HG02981 (cell line): ENCODE measurements around the gene C2orf66.

Experiments used
- ATAC-seq: cut with Tn5 transposase; IDR thresholded peaks from one replicate; pipeline ENCODE4 v1.9.1; 2021; ENCODE audit warnings: mild to moderate bottlenecking, moderate library complexity; ENCODE audit not compliant: unreplicated experiment

The C2orf66 gene

GRCh38 chr2:196809260-196809659 is at the start of gene C2orf66:
C2orf66 (minus strand) TSS chr2:196809355; CDS start chr2:196809336, 19 bp downstream.
- no peak for ATAC-seq

DNA sequence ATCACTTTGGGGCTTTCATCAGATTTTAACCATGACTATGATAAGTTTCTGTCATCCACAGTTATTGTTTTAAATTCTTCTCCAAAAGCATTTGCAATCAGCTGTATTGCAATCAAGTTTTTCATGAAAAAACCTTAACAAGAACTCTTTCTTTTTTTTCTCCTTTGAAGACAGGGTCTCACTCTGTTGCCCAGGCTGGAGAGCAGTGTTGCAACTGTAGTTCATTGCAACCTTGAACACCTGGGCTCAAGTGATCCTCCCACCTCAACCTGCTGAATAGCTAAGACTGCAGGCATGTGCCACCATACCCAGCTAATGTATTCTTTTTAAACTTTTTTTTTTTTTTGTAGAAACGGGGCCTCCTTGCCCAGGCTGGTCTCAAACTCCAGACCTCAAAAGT is 45.5 kb upstream of the C2orf66 start:
- no peak for ATAC-seq

- no peak for ATAC-seq
Observed at GRCh38 chr2:196853301-196854087, 44.3 kb upstream of the C2orf66 start.

- ATAC-seq = no peak
Observed at GRCh38 chr2:196851088-196851487, 41.9 kb upstream of the C2orf66 start.

DNA sequence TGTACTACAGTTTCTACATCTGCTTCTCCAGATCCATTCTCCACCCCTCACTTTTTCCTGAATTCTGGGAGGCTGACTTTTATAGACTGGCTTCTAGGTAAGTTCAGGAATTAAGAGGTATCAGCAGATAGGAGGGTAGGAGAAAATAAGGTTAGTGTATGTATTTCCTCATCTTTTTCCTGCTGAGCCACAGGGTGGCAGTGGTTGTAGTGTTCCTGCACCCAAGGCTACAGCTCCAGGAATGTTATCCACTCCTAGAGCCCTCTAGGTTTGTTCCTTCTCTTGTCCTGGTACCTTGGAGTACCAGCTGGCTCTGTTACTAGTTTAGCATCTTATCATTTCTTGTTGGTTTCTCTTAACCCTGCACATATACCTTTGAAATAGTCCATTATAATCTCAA is 40.7 kb upstream of the C2orf66 start:
- no peak for ATAC-seq

DNA sequence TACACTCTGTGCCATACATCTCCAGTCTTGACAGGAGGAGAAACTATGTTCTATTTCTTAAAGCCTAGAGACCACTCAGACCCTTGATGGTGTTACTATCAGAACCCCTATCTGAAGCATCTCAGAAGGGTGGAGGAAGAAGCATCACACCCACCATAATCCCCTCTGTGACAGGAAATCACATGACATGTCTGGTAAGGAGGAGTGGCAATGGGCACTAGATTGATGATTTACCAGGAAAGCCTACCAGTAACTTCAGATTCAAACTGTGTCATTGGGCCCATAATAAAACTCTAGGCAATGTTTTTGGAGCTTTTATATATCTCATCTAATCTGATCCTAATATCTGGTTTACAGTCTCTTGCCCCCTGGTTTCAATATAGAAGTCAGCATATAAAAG is 37.1 kb upstream of the C2orf66 start:
- ATAC-seq = no peak

DNA sequence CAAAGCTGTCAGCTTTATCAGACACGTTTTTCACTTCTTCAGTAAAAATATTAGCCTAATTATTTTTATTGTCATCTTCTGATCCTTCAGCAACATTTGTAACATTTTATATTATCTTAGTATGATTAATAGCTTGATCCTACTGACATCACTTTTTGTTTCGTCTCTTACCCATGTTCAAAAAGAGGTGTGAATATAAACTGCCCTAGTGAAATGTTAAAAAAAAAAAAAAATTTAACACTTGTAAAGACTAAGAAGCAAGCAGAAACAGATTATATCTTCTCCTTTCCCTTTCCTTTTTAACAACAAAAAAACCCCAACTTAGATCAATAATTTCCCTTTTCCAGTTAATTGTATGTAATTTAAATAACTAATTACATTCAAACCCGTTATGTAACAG is 36.2 kb upstream of the C2orf66 start:
- ATAC-seq = no peak

GRCh38 chr2:196840171-196840570 is 31.0 kb upstream of the C2orf66 start:
- no peak for ATAC-seq

DNA sequence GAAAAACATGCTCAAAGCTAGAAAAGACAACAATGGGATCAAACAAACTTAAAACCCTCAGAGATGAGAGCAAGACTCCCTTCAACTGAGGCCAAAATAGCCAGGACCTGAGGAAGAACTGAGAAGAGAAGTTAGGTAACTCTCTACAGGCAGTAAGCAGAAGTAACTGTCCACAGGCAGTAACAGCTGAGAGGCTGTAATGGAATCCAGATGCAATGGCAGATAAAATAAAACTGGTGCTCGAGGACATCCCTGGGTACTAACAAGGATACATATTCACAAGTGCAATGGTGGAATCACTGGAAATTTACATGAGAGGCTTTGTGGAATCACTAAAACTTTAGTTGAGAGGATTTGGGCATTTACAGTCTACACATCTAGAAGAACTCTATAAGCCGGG is 30.4 kb upstream of the C2orf66 start:
- no peak for ATAC-seq

GRCh38 chr2:196836440-196836839 is 27.3 kb upstream of the C2orf66 start:
- no peak for ATAC-seq

- ATAC-seq = no peak
Observed at GRCh38 chr2:196830701-196831100, 21.5 kb upstream of the C2orf66 start.

- ATAC-seq = no peak
Observed at GRCh38 chr2:196827356-196827755, 18.2 kb upstream of the C2orf66 start.

- no peak for ATAC-seq
Observed at GRCh38 chr2:196823750-196824522, 14.8 kb upstream of the C2orf66 start.

- ATAC-seq = no peak
Observed at GRCh38 chr2:196821195-196821594, 12.0 kb upstream of the C2orf66 start.

- no peak for ATAC-seq
Observed at GRCh38 chr2:196808083-196808665, 981 bp downstream of the C2orf66 start.

DNA sequence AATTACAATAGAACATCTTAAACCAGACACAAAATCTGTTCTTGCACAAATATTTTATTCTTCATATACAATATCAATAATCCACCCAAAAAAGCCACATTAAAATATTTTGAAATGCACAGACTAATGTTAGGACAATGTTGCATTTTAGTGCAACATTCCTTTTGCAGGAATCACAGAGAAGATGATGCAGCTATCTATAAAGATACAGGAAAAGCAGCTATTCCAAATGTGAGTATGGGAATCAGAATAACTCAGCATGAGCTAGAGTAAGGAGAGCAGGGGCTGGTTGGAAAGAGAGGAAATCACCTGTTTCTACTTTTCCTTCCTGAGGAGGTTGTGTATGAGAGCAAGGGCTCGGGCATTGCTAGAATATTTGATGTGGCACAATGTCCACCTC is 4.8 kb downstream of the C2orf66 start:
- no peak for ATAC-seq

GRCh38 chr2:196802401-196802800 is 6.8 kb downstream of the C2orf66 start:
- no peak for ATAC-seq

DNA sequence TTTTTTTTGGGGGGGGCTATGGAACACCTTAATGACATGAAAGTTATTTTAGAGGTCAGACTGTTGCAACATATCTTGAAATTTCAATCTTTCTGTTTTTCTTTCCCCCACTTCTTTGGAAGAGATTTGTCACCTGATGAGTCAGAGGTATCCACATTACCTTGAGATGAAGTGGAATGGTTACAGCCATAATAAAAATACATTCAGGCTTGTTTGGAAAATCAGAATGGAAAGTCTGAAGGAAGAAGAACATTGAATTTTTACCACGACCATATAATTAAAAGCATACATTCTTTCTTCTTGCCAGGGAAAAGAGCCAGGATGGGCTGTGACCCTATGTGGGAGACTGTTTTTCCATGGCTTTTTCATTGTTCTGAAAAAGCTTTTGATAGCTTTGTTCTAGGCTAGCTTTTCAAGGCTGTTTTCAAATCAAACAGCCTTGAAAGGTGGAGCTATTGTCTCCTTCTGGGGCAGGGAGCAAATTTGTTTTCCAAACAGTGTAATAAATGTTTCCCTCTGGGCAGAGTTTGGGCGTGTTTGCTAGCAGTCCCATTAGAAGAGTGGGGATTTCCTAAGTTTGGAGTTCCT is 7.4 kb downstream of the C2orf66 start:
- no peak for ATAC-seq

DNA sequence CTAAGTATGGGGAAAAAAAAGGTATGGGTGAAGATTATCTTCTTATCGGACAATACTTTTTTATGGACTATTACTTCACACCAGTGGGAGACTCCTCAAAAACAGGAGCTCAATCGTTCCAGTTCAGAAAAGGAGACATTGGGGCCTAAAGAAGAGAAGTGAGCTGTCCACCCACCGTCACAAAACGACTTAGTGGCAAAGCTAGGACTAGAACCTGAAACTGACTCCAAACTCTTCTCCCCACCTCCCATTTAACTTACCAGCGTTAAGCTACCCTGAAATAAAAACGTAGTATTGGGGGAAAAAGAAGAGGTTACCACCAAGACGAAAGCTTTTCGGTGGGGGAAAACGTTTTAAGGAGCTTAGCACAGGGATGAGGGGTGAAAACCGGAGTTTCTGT is 10.2 kb downstream of the C2orf66 start:
- ATAC-seq = peak; percentile 3

GRCh38 chr2:196792865-196793264 is 16.3 kb downstream of the C2orf66 start:
- ATAC-seq = no peak

DNA sequence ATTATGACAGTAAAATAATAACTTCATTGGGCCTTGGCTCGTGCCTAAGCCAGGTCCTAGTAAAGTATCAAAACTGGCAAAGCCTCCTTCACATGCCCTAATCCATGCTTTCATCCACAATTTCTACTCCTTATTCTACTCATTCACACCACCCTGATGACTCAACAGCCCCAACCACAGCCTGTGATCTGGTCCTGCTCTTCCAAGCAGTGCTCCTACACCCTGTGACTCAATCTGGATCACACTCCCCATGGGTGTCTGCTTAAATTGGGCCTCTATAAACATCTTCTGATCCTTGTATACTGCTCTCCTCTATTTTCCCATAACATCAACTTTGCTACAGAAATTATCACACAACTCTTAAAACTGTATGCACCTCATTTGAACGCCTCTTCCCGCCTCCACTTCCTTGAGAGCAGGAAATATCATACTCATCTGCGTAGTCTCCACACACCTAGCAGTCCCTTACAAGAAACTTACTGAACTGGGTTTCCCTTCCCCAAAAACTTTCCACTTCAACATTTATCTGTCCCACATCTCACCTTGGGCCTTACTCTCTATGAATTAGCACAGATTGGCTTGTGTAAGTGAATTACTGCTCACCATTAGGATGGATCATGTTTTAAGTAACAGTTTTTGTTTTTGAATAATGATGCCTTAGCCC is 25.6 kb downstream of the C2orf66 start:
- no peak for ATAC-seq
